Motor neuron (in vitro differentiated cells): Measurements from ENCODE around the gene WDR86. TPM values are rescaled to one million over a fixed set of nuclear protein-coding genes. Genes with fewer than 3 reads are reported as not detected.
A peak's percentile ranks its signal among the peaks of the same experiment; 100 is the strongest.

Source experiments
- ATAC-seq, 8 experiments: fragments of 200-7000 bp; cut with Tn5 transposase; replicated peaks in 6 of 8; 2 replicates each; pipeline ENCODE4 v1.8.0; 2021; ENCODE audit warnings: mild to moderate bottlenecking in 8 of 8, moderate library complexity in 8 of 8
- H3K27ac ChIP-seq, 2 donors: fragments of 250-450 bp; sonication (Bioruptor Pico); 2 replicates each; pipeline ENCODE4 v1.9.0; 2021; ENCODE audit warnings: antibody characterized with exemption in 2 of 2, mild to moderate bottlenecking in 2 of 2, moderate library complexity in 1 of 2
- H3K4me1 ChIP-seq, 2 donors: fragments of 250-450 bp; sonication (Bioruptor Pico); replicated peaks in 1 of 2; 2 replicates each; pipeline ENCODE4 v1.6.1; 2021; ENCODE audit warnings: antibody characterized with exemption in 2 of 2, mild to moderate bottlenecking in 2 of 2, moderate library complexity in 1 of 2
- H3K4me3 ChIP-seq, 5 donors: fragments of 250-450 bp; sonication (Bioruptor Pico); 2 replicates each; pipeline ENCODE4 v1.9.0; 2021; ENCODE audit warnings: antibody characterized with exemption in 5 of 5, mild to moderate bottlenecking in 5 of 5, moderate library complexity in 4 of 5
- WGBS, 10 experiments: fragments of 450-650 bp; shearing (Covaris generic); methylation state at CpG; one replicate each; pipeline ENCODE4 v1.0.0; 2022; 5-methylcytosine and 5-hydroxymethylcytosine counted together
- in situ Hi-C, 9 experiments: fragments of 400-800 bp; cut with MboI; loops; one replicate each; pipeline ENCODE4 v1.15.0; 2021; ENCODE audit warnings: low sequenced_read_pairs in 9 of 9, low pct_unique_long_range_greater_than_20kb in 2 of 9; ENCODE audit not compliant: unreplicated experiment in 9 of 9
- total RNA-seq, 8 experiments: library from RNA; unstranded; fragments of 300-600 nt; gene quantifications; 2 replicates each; pipeline versions ENCODE4 v1.2.3 to v1.2.4, GENCODE V29; 2022

WDR86 gene
- total RNA-seq, 8 experiments from 2014 or later, result 0.56 to 35.3 (median 21.8) TPM

GRCh38 chr7:151388430-151388829 lies 21.4 kb downstream of the WDR86 start:
- H3K4me1 ChIP-seq, result no peaks in the 10 kb centered on the region
- in situ Hi-C loops, result no loop called here
- no peak overlapping the region for H3K27ac ChIP-seq
- WGBS, 10 experiments, result 0 to 100% (median 98%) methylated on average over 1 to 6 of the region's 10 CpGs; no CpG with 5 or more reads in 5 of the 10 experiments
- H3K4me3 ChIP-seq, result no peak overlapping the region
- no peak for ATAC-seq

GRCh38 chr7:151388007-151388297 lies 21.9 kb downstream of the WDR86 start:
- 81 to 100% (median 93%) methylated on average over 2 to 7 of the region's 8 CpGs; no CpG with 5 or more reads in 4 of the 10 experiments for WGBS, 10 experiments
- Histone ChIP-seq H3K27ac (no peak overlapping the region), H3K4me3 (no peak overlapping the region), H3K4me1 (no peaks in the 10 kb centered on the region)
- ATAC-seq, result no peak
- in situ Hi-C loops, result no loop called here

- 60 to 100% (median 75%) methylated on average over 1 to 7 of the region's 24 CpGs; no CpG with 5 or more reads in 5 of the 10 experiments for WGBS, 10 experiments
- H3K4me1 ChIP-seq, result no peaks in the 10 kb centered on the region
- no peak overlapping the region for H3K4me3 ChIP-seq
- H3K27ac ChIP-seq, result no peak overlapping the region
- peak in 1 of 8 experiments; percentile 35 for ATAC-seq
- in situ Hi-C loops, result no loop called here
These were observed 22.5 kb downstream of the WDR86 start for GRCh38 chr7:151387161-151388006.

- no peaks in the 10 kb centered on the region for H3K4me1 ChIP-seq
- no peak overlapping the region for H3K4me3 ChIP-seq
- in situ Hi-C loops, result no loop called here
- ATAC-seq, result peak in 2 of 8 experiments; percentile 9 to 30
- H3K27ac ChIP-seq, result no peak overlapping the region
- 20 to 100% (median 93%) methylated on average over 1 to 9 of the region's 16 CpGs; no CpG with 5 or more reads in 3 of the 10 experiments for WGBS, 10 experiments
These were observed 23.3 kb downstream of the WDR86 start for GRCh38 chr7:151386301-151387160.

GRCh38 chr7:151385626-151386300 lies 24.1 kb downstream of the WDR86 start:
- 73 to 98% (median 87%) methylated on average over 6 to 11 of the region's 26 CpGs; no CpG with 5 or more reads in 6 of the 10 experiments for WGBS, 10 experiments
- Histone ChIP-seq H3K27ac (no peak overlapping the region), H3K4me3 (no peak overlapping the region), H3K4me1 (no peaks in the 10 kb centered on the region)
- in situ Hi-C loops, result no loop called here
- ATAC-seq, result no peak

- 0 to 100% (median 80%) methylated on average over 1 to 12 of the region's 26 CpGs; no CpG with 5 or more reads in 3 of the 10 experiments for WGBS, 10 experiments
- in situ Hi-C loops, result no loop called here
- Histone ChIP-seq H3K4me3 (no peak overlapping the region), H3K27ac (no peak overlapping the region), H3K4me1 (no peaks in the 10 kb centered on the region)
- peak in 1 of 8 experiments; percentile 44 for ATAC-seq
These were observed 24.8 kb downstream of the WDR86 start for GRCh38 chr7:151384776-151385625.

- no peak overlapping the region for H3K27ac ChIP-seq
- H3K4me1 ChIP-seq, result no peaks in the 10 kb centered on the region
- no peak overlapping the region for H3K4me3 ChIP-seq
- in situ Hi-C loops, result no loop called here
- WGBS, 10 experiments, result 50 to 100% (median 80%) methylated on average over 1 to 5 of the region's 6 CpGs; no CpG with 5 or more reads in 3 of the 10 experiments
- ATAC-seq, result no peak
These were observed 25.5 kb downstream of the WDR86 start for GRCh38 chr7:151384352-151384697.

GRCh38 chr7:151383638-151384351 lies 26.0 kb downstream of the WDR86 start:
- Histone ChIP-seq H3K4me1 (no peaks in the 10 kb centered on the region), H3K4me3 (no peak overlapping the region), H3K27ac (no peak overlapping the region)
- no peak for ATAC-seq
- WGBS, 10 experiments, result 0 to 96% (median 84%) methylated on average over 1 to 5 of the region's 15 CpGs; no CpG with 5 or more reads in 2 of the 10 experiments
- in situ Hi-C loops, result no loop called here

GRCh38 chr7:151382079-151382885 lies 27.6 kb downstream of the WDR86 start:
- ATAC-seq, result peak in 4 of 8 experiments; percentile 10 to 30 (median 18)
- 15 to 90% (median 60%) methylated on average over 1 to 9 of the region's 37 CpGs; no CpG with 5 or more reads in 3 of the 10 experiments for WGBS, 10 experiments
- no peak overlapping the region for H3K4me3 ChIP-seq
- H3K27ac ChIP-seq, result no peak overlapping the region
- no peaks in the 10 kb centered on the region for H3K4me1 ChIP-seq
- in situ Hi-C loops, result no loop called here

GRCh38 chr7:151381348-151382078 lies 28.3 kb downstream of the WDR86 start:
- WGBS, 10 experiments, result 6 to 62% methylated on average over 9 to 17 of the region's 83 CpGs; no CpG with 5 or more reads in 8 of the 10 experiments

GRCh38 chr7:151381098-151381347 lies 28.8 kb downstream of the WDR86 start:
- in situ Hi-C loops, result no loop called here
- Histone ChIP-seq H3K27ac (no peak overlapping the region), H3K4me1 (no peaks in the 10 kb centered on the region), H3K4me3 (no peak overlapping the region)
- WGBS, 10 experiments, result 33 to 85% (median 45%) methylated on average over 1 to 6 of the region's 7 CpGs; no CpG with 5 or more reads in 6 of the 10 experiments
- no peak for ATAC-seq

More at GRCh38 chr7:151381348-151382078, 28.3 kb downstream of the WDR86 start:
- in situ Hi-C loops, result no loop called here
- no peak overlapping the region for H3K4me3 ChIP-seq
- peak in 6 of 8 experiments; percentile 10 to 31 (median 22) for ATAC-seq
- H3K27ac ChIP-seq, result no peak overlapping the region
- H3K4me1 ChIP-seq, result no peaks in the 10 kb centered on the region
